Lung (tissue), 12 donors: Measurements from ENCODE around the gene PIAS1. TPM values are rescaled to one million over a fixed set of nuclear protein-coding genes. Genes with fewer than 3 reads are reported as not detected.

Source experiments
- ATAC-seq: fragments of 200-7000 bp; cut with Tn5 transposase; one replicate; pipeline ENCODE4 v1.9.1; 2020; ENCODE audit warnings: moderate number of reproducible peaks; ENCODE audit not compliant: insufficient read depth, low FRiP score
- DNase-seq, 3 donors: peaks; one replicate each; pipeline ENCODE4 v3.0.0-alpha.2; 2013 to 2017
- H3K27ac ChIP-seq, 2 donors: one replicate each; pipeline ENCODE4 v1.5.1; 2013; ENCODE audit warnings: mild to moderate bottlenecking in 2 of 2, moderate library complexity in 2 of 2, control low read depth in 1 of 2, inconsistent platforms in 1 of 2, low read depth in 1 of 2, low read length in 1 of 2
- H3K27me3 ChIP-seq, 3 donors: one replicate each; pipeline ENCODE4 v1.5.1; 2013; ENCODE audit warnings: low read length in 2 of 3; ENCODE audit not compliant: control insufficient read depth in 3 of 3, insufficient read depth in 3 of 3
- H3K36me3 ChIP-seq, 4 donors: one replicate each; pipeline ENCODE4 v1.5.1; 2013; ENCODE audit warnings: low read length in 4 of 4, mild to moderate bottlenecking in 1 of 4, moderate library complexity in 1 of 4; ENCODE audit not compliant: control insufficient read depth in 4 of 4, insufficient read depth in 4 of 4
- H3K4me1 ChIP-seq, 5 donors: one replicate each; pipeline ENCODE4 v1.5.1; 2013; ENCODE audit warnings: low read length in 5 of 5, mild to moderate bottlenecking in 2 of 5, moderate library complexity in 1 of 5; ENCODE audit not compliant: control insufficient read depth in 5 of 5, insufficient read depth in 5 of 5
- H3K4me3 ChIP-seq: one replicate; pipeline ENCODE4 v1.5.1; 2013; ENCODE audit warnings: mild to moderate bottlenecking, control low read depth, moderate library complexity
- H3K9ac ChIP-seq, 2 donors: one replicate each; pipeline ENCODE4 v1.5.1; 2013; ENCODE audit warnings: low read length in 2 of 2, control low read depth in 1 of 2; ENCODE audit not compliant: insufficient read depth in 1 of 2
- H3K9me3 ChIP-seq, 4 donors: one replicate each; pipeline ENCODE4 v1.5.1; 2013; ENCODE audit warnings: low read length in 3 of 4, mild to moderate bottlenecking in 1 of 4, moderate library complexity in 1 of 4; ENCODE audit not compliant: control insufficient read depth in 4 of 4, insufficient read depth in 3 of 4
- WGBS, 2 donors: extraction: QIAGEN DNeasy Blood & Tissue Kit; methylation state at CpG; one replicate each; pipeline ENCODE4 v1.1.7; 2013; 5-methylcytosine and 5-hydroxymethylcytosine counted together
- polyA plus RNA-seq, 2 donors: library from polyadenylated mRNA; stranded (reverse); fragments of 200-250 nt; gene quantifications; one replicate each; pipeline ENCODE4 v1.2.1, GENCODE V29; 2013
- total RNA-seq, 2 donors: library from RNA; depleted of rRNA in 1 of 2; stranded (reverse); fragments of >200 nt in 1 of 2; gene quantifications; one replicate each; pipeline ENCODE4 v1.2.1, GENCODE V29; 2014 to 2021
- TF ChIP-seq, protein P1 (sequence below): IDR thresholded peaks from 2 replicates; pipeline ENCODE4 v1.5.1; 2012; ENCODE audit warnings: mild to moderate bottlenecking; ENCODE audit errors: control extremely low read depth, extremely low read depth
- donor health status: control.
- donor health status: control.
- donor health status: Bipolar disorder and iron deficiency.
- donor health status: healthy.
- donor health status: DM: yes; HTN: yes; CAD: no.

The PIAS1 gene
- total and polyA plus RNA-seq, 4 donors, result 14.6 to 157 (median 30.4) TPM

- 68 to 74% methylated on average over 1 of the region's 1 CpG for WGBS, 2 donors
- TF ChIP-seq, protein P1, sequence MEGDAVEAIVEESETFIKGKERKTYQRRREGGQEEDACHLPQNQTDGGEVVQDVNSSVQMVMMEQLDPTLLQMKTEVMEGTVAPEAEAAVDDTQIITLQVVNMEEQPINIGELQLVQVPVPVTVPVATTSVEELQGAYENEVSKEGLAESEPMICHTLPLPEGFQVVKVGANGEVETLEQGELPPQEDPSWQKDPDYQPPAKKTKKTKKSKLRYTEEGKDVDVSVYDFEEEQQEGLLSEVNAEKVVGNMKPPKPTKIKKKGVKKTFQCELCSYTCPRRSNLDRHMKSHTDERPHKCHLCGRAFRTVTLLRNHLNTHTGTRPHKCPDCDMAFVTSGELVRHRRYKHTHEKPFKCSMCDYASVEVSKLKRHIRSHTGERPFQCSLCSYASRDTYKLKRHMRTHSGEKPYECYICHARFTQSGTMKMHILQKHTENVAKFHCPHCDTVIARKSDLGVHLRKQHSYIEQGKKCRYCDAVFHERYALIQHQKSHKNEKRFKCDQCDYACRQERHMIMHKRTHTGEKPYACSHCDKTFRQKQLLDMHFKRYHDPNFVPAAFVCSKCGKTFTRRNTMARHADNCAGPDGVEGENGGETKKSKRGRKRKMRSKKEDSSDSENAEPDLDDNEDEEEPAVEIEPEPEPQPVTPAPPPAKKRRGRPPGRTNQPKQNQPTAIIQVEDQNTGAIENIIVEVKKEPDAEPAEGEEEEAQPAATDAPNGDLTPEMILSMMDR, result no peak
- Histone ChIP-seq H3K9ac (no peak overlapping the region), H3K27ac (no peak overlapping the region), H3K9me3 (peaks cover 0 to 13% (median 3%) of the 10 kb centered on the region in 4 donors), H3K36me3 (peaks cover 2 to 10% (median 6%) of the 10 kb centered on the region in 4 donors), H3K4me1 (peaks cover 0 to 5% (median 0%) of the 10 kb centered on the region in 5 donors), H3K4me3 (no peak overlapping the region), H3K27me3 (no peaks in the 10 kb centered on the region)
- no peak for ATAC-seq
- DNase-seq, result no peak
These were observed 44.4 kb downstream of the PIAS1 start for GRCh38 chr15:68098465-68098864.

- Histone ChIP-seq H3K4me1 (peaks cover 0 to 2% (median 0%) of the 10 kb centered on the region in 5 donors), H3K9ac (no peak overlapping the region), H3K4me3 (no peak overlapping the region), H3K27me3 (no peaks in the 10 kb centered on the region), H3K9me3 (peaks cover 0 to 15% (median 3%) of the 10 kb centered on the region in 4 donors), H3K36me3 (peaks cover 3 to 16% (median 10%) of the 10 kb centered on the region in 4 donors), H3K27ac (no peak overlapping the region)
- 90 to 92% methylated on average over 2 of the region's 2 CpGs for WGBS, 2 donors
- ATAC-seq (no peak), DNase-seq (no peak)
- TF ChIP-seq, protein P1, result no peak
These were observed 46.1 kb downstream of the PIAS1 start for GRCh38 chr15:68100194-68100593.

DNA sequence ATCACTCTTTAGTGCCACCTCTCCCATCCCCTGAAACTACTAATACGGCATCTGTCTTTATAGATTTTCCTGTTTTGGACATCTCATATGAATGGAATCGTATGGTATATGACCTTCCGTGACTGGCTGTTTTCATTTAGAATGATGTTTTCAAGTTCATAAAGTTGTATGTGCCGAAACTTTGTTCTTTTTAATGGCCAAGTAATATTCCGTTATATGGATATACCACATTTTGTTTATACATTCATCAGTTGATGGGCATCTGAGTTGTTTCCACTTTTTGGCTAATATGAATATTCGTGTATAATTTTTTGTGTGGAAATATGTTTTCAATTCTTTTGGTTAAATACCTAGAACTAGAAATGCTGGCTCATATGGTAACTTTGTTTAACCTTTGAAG, 49.5 kb downstream of the PIAS1 start:
- no peak for ATAC-seq
- Histone ChIP-seq H3K4me1 (peaks cover 0 to 8% (median 0%) of the 10 kb centered on the region in 5 donors), H3K27me3 (no peaks in the 10 kb centered on the region), H3K9ac (no peak overlapping the region), H3K27ac (no peak overlapping the region), H3K4me3 (no peak overlapping the region), H3K36me3 (peaks cover 3 to 14% (median 6%) of the 10 kb centered on the region in 4 donors), H3K9me3 (peaks cover 0 to 3% (median 0%) of the 10 kb centered on the region in 4 donors)
- DNase-seq, result no peak
- 98% methylated on average over 6 of the region's 6 CpGs for WGBS, 2 donors
- TF ChIP-seq, protein P1, result no peak

DNA sequence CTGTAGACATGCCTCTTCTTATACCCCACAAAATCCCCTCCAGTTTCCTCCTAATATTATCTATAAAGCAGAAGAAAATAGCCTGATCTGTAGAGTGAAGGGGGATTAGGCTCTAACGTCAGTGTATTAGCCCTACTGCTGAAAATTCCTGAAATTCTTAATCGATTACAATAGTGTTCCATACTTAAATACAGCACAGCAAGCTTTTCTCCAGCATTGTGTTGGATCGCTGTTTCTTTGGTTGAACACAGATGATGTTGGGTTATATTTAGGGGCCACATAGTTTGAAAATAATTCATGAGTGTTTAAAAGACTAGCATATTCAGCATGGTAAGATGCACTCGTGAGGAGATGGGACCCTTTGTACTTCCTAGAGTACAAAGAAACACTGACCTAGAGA, 52.5 kb downstream of the PIAS1 start:
- H3K27me3 ChIP-seq, result no peaks in the 10 kb centered on the region
- no peak overlapping the region for H3K9ac ChIP-seq
- DNase-seq (peak in 2 of 3 donors; percentile 11 to 22), ATAC-seq (no peak)
- H3K36me3 ChIP-seq, result peaks cover 2 to 14% (median 6%) of the 10 kb centered on the region in 4 donors
- 69 to 82% methylated on average over 4 of the region's 4 CpGs for WGBS, 2 donors
- no peak overlapping the region for H3K4me3 ChIP-seq
- TF ChIP-seq, protein P1, result no peak
- H3K9me3 ChIP-seq, result peaks cover 0 to 3% (median 0%) of the 10 kb centered on the region in 4 donors
- peaks cover 0 to 11% (median 0%) of the 10 kb centered on the region in 5 donors for H3K4me1 ChIP-seq
- H3K27ac ChIP-seq, result no peak overlapping the region
